T-helper 17 cell (primary cell): ENCODE measurements around the gene MYL9. TPM values are rescaled to one million over a fixed set of nuclear protein-coding genes. Genes with fewer than 3 reads are reported as not detected.
"Not testable (repeated sequence)": the region's sequence is repeated elsewhere in the genome, so short reads cannot be mapped to it uniquely, and the experiment has no call there.

ENCODE experiments used
- ATAC-seq: fragments of 150-1000 bp; cut with Tn5 transposase; 2 replicates; pipeline ENCODE4 v1.10.0; 2021; ENCODE audit warnings: mild to moderate bottlenecking, moderate library complexity
- DNase-seq, 3 donors: peaks; one replicate each; pipeline versions ENCODE4 v3.0.0 to v3.0.0-alpha.2; 2020 to 2021
- H3K9me3 ChIP-seq: one replicate; pipeline ENCODE4 v1.7.0; 2013; ENCODE audit warnings: low read length, mild to moderate bottlenecking; ENCODE audit not compliant: control insufficient read depth, poor library complexity, severe bottlenecking
- H3K27ac Mint-ChIP-seq: one replicate; pipeline ENCODE4 v1.8.0; 2022; ENCODE audit warnings: mild to moderate bottlenecking, moderate library complexity, mixed read lengths
- H3K27me3 Mint-ChIP-seq: one replicate; pipeline ENCODE4 v1.8.0; 2022; ENCODE audit warnings: mixed read lengths
- H3K36me3 Mint-ChIP-seq: one replicate; pipeline ENCODE4 v1.8.0; 2022; ENCODE audit warnings: low read depth, mixed read lengths
- H3K4me1 Mint-ChIP-seq: one replicate; pipeline ENCODE4 v1.8.0; 2022; ENCODE audit warnings: mild to moderate bottlenecking, mixed read lengths
- H3K4me3 Mint-ChIP-seq: one replicate; pipeline ENCODE4 v1.8.0; 2022; ENCODE audit warnings: mild to moderate bottlenecking, moderate library complexity, mixed read lengths
- total RNA-seq, 4 donors: library from RNA in 2 of 4; stranded (reverse) in 2 of 4; gene quantifications; one replicate each; pipeline ENCODE4 v1.2.3 and lab custom pipeline; 2022 to 2026

MYL9 gene
- total RNA-seq, 2 donors from 2014 or later: 3.4 to 125 TPM

- DNase-seq: no peak
- ATAC-seq: peak; percentile 57
- Mint-ChIP-seq H3K27ac (no peak overlapping the region), H3K4me3 (no peak overlapping the region), H3K4me1 (peaks cover 11% of the 10 kb centered on the region), H3K36me3 (peaks cover 10% of the 10 kb centered on the region), H3K27me3 (no peaks in the 10 kb centered on the region)
- H3K9me3 ChIP-seq: no peaks in the 10 kb centered on the region
These were observed 35.1 kb upstream of the MYL9 start for GRCh38 chr20:36506253-36506652.

- H3K27ac Mint-ChIP-seq: no peak overlapping the region
- no peak overlapping the region for H3K4me3 Mint-ChIP-seq
These were observed 33.6 kb upstream of the MYL9 start for GRCh38 chr20:36507746-36508145.

GRCh38 chr20:36519012-36519719 is 22.2 kb upstream of the MYL9 start:
- no peak for ATAC-seq
- H3K27ac Mint-ChIP-seq: no peak overlapping the region

More at GRCh38 chr20:36507746-36508145, 33.6 kb upstream of the MYL9 start:
- ATAC-seq: no peak
- DNase-seq: no peak
- H3K4me1 Mint-ChIP-seq: peaks cover 15% of the 10 kb centered on the region
- no peaks in the 10 kb centered on the region for H3K27me3 Mint-ChIP-seq
- peaks cover 16% of the 10 kb centered on the region for H3K36me3 Mint-ChIP-seq
- no peaks in the 10 kb centered on the region for H3K9me3 ChIP-seq

GRCh38 chr20:36519944-36520343 is 21.4 kb upstream of the MYL9 start:
- peaks cover 8% of the 10 kb centered on the region for H3K4me1 Mint-ChIP-seq
- no peak overlapping the region for H3K27ac Mint-ChIP-seq
- peaks cover 6% of the 10 kb centered on the region for H3K36me3 Mint-ChIP-seq
- ATAC-seq: no peak
- DNase-seq: no peak
- H3K4me3 Mint-ChIP-seq: no peak overlapping the region
- no peaks in the 10 kb centered on the region for H3K27me3 Mint-ChIP-seq
- no peaks in the 10 kb centered on the region for H3K9me3 ChIP-seq

More at GRCh38 chr20:36519012-36519719, 22.2 kb upstream of the MYL9 start:
- Mint-ChIP-seq H3K4me1 (peaks cover 8% of the 10 kb centered on the region), H3K36me3 (peaks cover 6% of the 10 kb centered on the region), H3K4me3 (no peak overlapping the region), H3K27me3 (no peaks in the 10 kb centered on the region)
- DNase-seq: no peak
- no peaks in the 10 kb centered on the region for H3K9me3 ChIP-seq

GRCh38 chr20:36521526-36521925 is 19.8 kb upstream of the MYL9 start:
- H3K27me3 Mint-ChIP-seq: no peaks in the 10 kb centered on the region
- H3K4me1 Mint-ChIP-seq: peaks cover 8% of the 10 kb centered on the region
- H3K36me3 Mint-ChIP-seq: peaks cover 4% of the 10 kb centered on the region
- H3K4me3 Mint-ChIP-seq: no peak overlapping the region
- ATAC-seq (no peak), DNase-seq (no peak)
- H3K9me3 ChIP-seq: no peaks in the 10 kb centered on the region
- H3K27ac Mint-ChIP-seq: no peak overlapping the region

GRCh38 chr20:36522412-36522811 is 18.9 kb upstream of the MYL9 start:
- DNase-seq, H3K9me3 ChIP-seq, H3K27me3 Mint-ChIP-seq, ATAC-seq, H3K36me3 Mint-ChIP-seq, H3K4me3 Mint-ChIP-seq, H3K4me1 Mint-ChIP-seq: not testable (repeated sequence)
- H3K27ac Mint-ChIP-seq: peak overlapping the region; percentile 71

- DNase-seq (no peak), ATAC-seq (no peak)
- Mint-ChIP-seq H3K27me3 (no peaks in the 10 kb centered on the region), H3K4me1 (peaks cover 6% of the 10 kb centered on the region), H3K36me3 (peaks cover 4% of the 10 kb centered on the region), H3K4me3 (no peak overlapping the region), H3K27ac (no peak overlapping the region)
- H3K9me3 ChIP-seq: no peaks in the 10 kb centered on the region
These were observed 18.0 kb upstream of the MYL9 start for GRCh38 chr20:36523341-36523740.

- Mint-ChIP-seq H3K36me3 (peaks cover 2% of the 10 kb centered on the region), H3K27ac (no peak overlapping the region)
These were observed 15.5 kb upstream of the MYL9 start for GRCh38 chr20:36525620-36526365.

GRCh38 chr20:36526521-36527011 is 14.8 kb upstream of the MYL9 start:
- no peaks in the 10 kb centered on the region for H3K27me3 Mint-ChIP-seq
- H3K4me1 Mint-ChIP-seq: peaks cover 1% of the 10 kb centered on the region
- DNase-seq (no peak), ATAC-seq (no peak)
- H3K4me3 Mint-ChIP-seq: peak overlapping the region; percentile 12
- peaks cover 1% of the 10 kb centered on the region for H3K36me3 Mint-ChIP-seq
- H3K9me3 ChIP-seq: no peaks in the 10 kb centered on the region
- H3K27ac Mint-ChIP-seq: no peak overlapping the region

More at GRCh38 chr20:36525620-36526365, 15.5 kb upstream of the MYL9 start:
- Mint-ChIP-seq H3K4me1 (peaks cover 2% of the 10 kb centered on the region), H3K4me3 (no peak overlapping the region), H3K27me3 (no peaks in the 10 kb centered on the region)
- no peaks in the 10 kb centered on the region for H3K9me3 ChIP-seq
- no peak for ATAC-seq
- no peak for DNase-seq

GRCh38 chr20:36527331-36528125 is 13.8 kb upstream of the MYL9 start:
- H3K9me3 ChIP-seq: no peaks in the 10 kb centered on the region
- ATAC-seq (no peak), DNase-seq (no peak)
- Mint-ChIP-seq H3K4me1 (no peaks in the 10 kb centered on the region), H3K27me3 (no peaks in the 10 kb centered on the region), H3K36me3 (no peaks in the 10 kb centered on the region), H3K27ac (no peak overlapping the region), H3K4me3 (no peak overlapping the region)

GRCh38 chr20:36528176-36528874 is 13.0 kb upstream of the MYL9 start:
- no peaks in the 10 kb centered on the region for H3K9me3 ChIP-seq
- Mint-ChIP-seq H3K27ac (no peak overlapping the region), H3K4me3 (no peak overlapping the region), H3K4me1 (no peaks in the 10 kb centered on the region), H3K36me3 (no peaks in the 10 kb centered on the region), H3K27me3 (no peaks in the 10 kb centered on the region)
- ATAC-seq: no peak
- DNase-seq: no peak

- no peak for DNase-seq
- H3K4me3 Mint-ChIP-seq: no peak overlapping the region
- no peaks in the 10 kb centered on the region for H3K4me1 Mint-ChIP-seq
- H3K36me3 Mint-ChIP-seq: no peaks in the 10 kb centered on the region
- no peak overlapping the region for H3K27ac Mint-ChIP-seq
- no peaks in the 10 kb centered on the region for H3K9me3 ChIP-seq
- no peak for ATAC-seq
- no peaks in the 10 kb centered on the region for H3K27me3 Mint-ChIP-seq
These were observed 12.4 kb upstream of the MYL9 start for GRCh38 chr20:36528875-36529417.
